H1 (cell line): ENCODE data around the gene P2RX1. TPM values are rescaled to one million over a fixed set of nuclear protein-coding genes. Genes with fewer than 3 reads are reported as not detected.

ENCODE experiments used
- CTCF ChIA-PET: fragments of 300-600 bp; sonication (Branson Sonifier 250); formaldehyde crosslinking; loops from one replicate; lab custom pipeline; 2021; ENCODE audit not compliant: partially characterized antibody; lab: Charles Lee
- POLR2A ChIA-PET: fragments of 300-600 bp; sonication (Branson Sonifier 250); formaldehyde crosslinking; loops from one replicate; lab custom pipeline; 2021; ENCODE audit warnings: inconsistent platforms; ENCODE audit not compliant: partially characterized antibody; lab: Charles Lee
- DNase-seq, 2 experiments: peaks; one replicate each; pipeline versions ENCODE4 v3.0.0 to v3.0.0-alpha.2; 2010 to 2022; ENCODE audit warnings: low spot score in 2 of 2, low read depth in 1 of 2, mixed read lengths in 1 of 2
- FAIRE-seq: peaks from 2 replicates; lab custom pipeline; 2011; peaks lifted over from hg19 to GRCh38; lab: Jason Lieb, UNC
- H2AFZ ChIP-seq: 2 replicates; pipeline ENCODE4 v1.8.1; 2012; ENCODE audit warnings: low read length, inconsistent platforms
- H2AK5ac ChIP-seq: 2 replicates; pipeline ENCODE4 v1.6.1; 2013; ENCODE audit warnings: low read depth, low read length
- H2BK120ac ChIP-seq: replicated peaks from 2 replicates; pipeline ENCODE3; 2013; ENCODE audit warnings: low read depth, low read length, inconsistent platforms
- H2BK12ac ChIP-seq: 2 replicates; pipeline ENCODE4 v1.6.1; 2013; ENCODE audit warnings: low read depth, low read length
- H2BK15ac ChIP-seq: 2 replicates; pipeline ENCODE4 v1.6.1; 2013; ENCODE audit warnings: low read length
- H2BK20ac ChIP-seq: 2 replicates; pipeline ENCODE4 v1.6.1; 2013; ENCODE audit warnings: low read length
- H2BK5ac ChIP-seq: 2 replicates; pipeline ENCODE4 v1.6.1; 2013; ENCODE audit warnings: low read depth, low read length
- H3K14ac ChIP-seq: 2 replicates; pipeline ENCODE4 v1.6.1; 2013; ENCODE audit warnings: inconsistent platforms; ENCODE audit not compliant: insufficient read length
- H3K18ac ChIP-seq: 2 replicates; pipeline ENCODE4 v1.6.1; 2013; ENCODE audit warnings: low read length; ENCODE audit errors: extremely low read depth
- H3K23ac ChIP-seq: 2 replicates; pipeline ENCODE4 v1.6.1; 2013; ENCODE audit warnings: inconsistent platforms; ENCODE audit not compliant: insufficient read length
- H3K23me2 ChIP-seq: 2 replicates; pipeline ENCODE4 v1.6.1; 2013; ENCODE audit warnings: low read depth, low read length
- H3K27ac ChIP-seq: 2 replicates; pipeline ENCODE4 v1.6.1; 2011; ENCODE audit warnings: low read depth, low read length, inconsistent platforms
- H3K27me3 ChIP-seq, 4 experiments: replicated peaks in 1 of 4; 1 replicate in 1 of 4; 2 replicates in 3 of 4; pipeline versions ENCODE4 v1.6.1 to v1.8.1; 2011 to 2013; ENCODE audit warnings: low read length in 3 of 4, mild to moderate bottlenecking in 3 of 4, inconsistent platforms in 2 of 4, mixed read lengths in 2 of 4, moderate library complexity in 1 of 4; ENCODE audit not compliant: control insufficient read depth in 3 of 4, insufficient read depth in 3 of 4; ENCODE audit errors: extremely low read depth in 1 of 4
- H3K36me3 ChIP-seq, 4 experiments: 2 replicates each; pipeline versions ENCODE4 v1.6.1 to v1.8.1; 2011 to 2013; ENCODE audit warnings: mild to moderate bottlenecking in 4 of 4, low read length in 3 of 4, moderate library complexity in 2 of 4, control low read depth in 1 of 4, inconsistent platforms in 1 of 4; ENCODE audit not compliant: insufficient read depth in 4 of 4, control insufficient read depth in 2 of 4
- H3K4ac ChIP-seq: replicated peaks from 2 replicates; pipeline ENCODE3; 2013; ENCODE audit warnings: low read length, low read depth, mixed read lengths, inconsistent platforms; ENCODE audit not compliant: insufficient read length
- H3K4me1 ChIP-seq, 4 experiments: replicated peaks in 1 of 4; 1 replicate in 1 of 4; 2 replicates in 3 of 4; pipeline versions ENCODE4 v1.6.1 to v1.8.1; 2011 to 2013; ENCODE audit warnings: low read length in 3 of 4, inconsistent platforms in 2 of 4, mixed read lengths in 1 of 4; ENCODE audit not compliant: insufficient read depth in 4 of 4, control insufficient read depth in 3 of 4
- H3K4me2 ChIP-seq, 2 experiments: 2 replicates each; pipeline versions ENCODE4 v1.6.1 to v1.8.1; 2011 to 2013; ENCODE audit warnings: low read depth in 2 of 2, low read length in 2 of 2, control low read depth in 1 of 2, inconsistent platforms in 1 of 2, mild to moderate bottlenecking in 1 of 2; ENCODE audit not compliant: insufficient read depth in 1 of 2
- H3K4me3 ChIP-seq, 4 experiments: fragments of 200-600, 300-600 bp in 1 of 4; sonication (generic), shearing (Covaris generic), sonication (Bioruptor Twin) in 1 of 4; 2 replicates each; pipeline versions ENCODE4 v1.5.1 to v1.8.1; 2011 to 2016; ENCODE audit warnings: low read length in 4 of 4, low read depth in 3 of 4, control low read depth in 2 of 4, inconsistent platforms in 2 of 4, mild to moderate bottlenecking in 2 of 4, mixed read lengths in 1 of 4, moderate library complexity in 1 of 4; ENCODE audit not compliant: insufficient read depth in 2 of 4; ENCODE audit errors: extremely low read depth in 1 of 4
- H3K56ac ChIP-seq: replicated peaks from 2 replicates; pipeline ENCODE3; 2013; ENCODE audit warnings: low read depth, mild to moderate bottlenecking, mixed read lengths, low read length, inconsistent platforms; ENCODE audit not compliant: insufficient read length
- H3K79me1 ChIP-seq: 2 replicates; pipeline ENCODE4 v1.6.1; 2013; ENCODE audit warnings: low read depth, low read length, control low read depth
- H3K79me2 ChIP-seq, 2 experiments: 2 replicates each; pipeline versions ENCODE4 v1.6.1 to v1.8.1; 2012 to 2013; ENCODE audit warnings: low read length in 2 of 2, mild to moderate bottlenecking in 2 of 2, inconsistent platforms in 1 of 2; ENCODE audit not compliant: insufficient read depth in 2 of 2, control insufficient read depth in 1 of 2
- H3K9ac ChIP-seq, 4 experiments: replicated peaks in 1 of 4; 1 replicate in 1 of 4; 2 replicates in 3 of 4; pipeline versions ENCODE4 v1.6.1 to v1.8.1; 2011 to 2013; ENCODE audit warnings: low read depth in 3 of 4, low read length in 3 of 4, control low read depth in 2 of 4, mild to moderate bottlenecking in 2 of 4, moderate library complexity in 2 of 4, inconsistent platforms in 1 of 4; ENCODE audit errors: extremely low read depth in 1 of 4
- H3K9me3 ChIP-seq, 2 experiments: 2 replicates each; pipeline versions ENCODE4 v1.6.1 to v1.8.1; 2012 to 2013; ENCODE audit warnings: mild to moderate bottlenecking in 2 of 2, moderate library complexity in 2 of 2, control low read depth in 1 of 2, inconsistent platforms in 1 of 2, low read depth in 1 of 2, low read length in 1 of 2, mixed read lengths in 1 of 2; ENCODE audit not compliant: insufficient read depth in 2 of 2
- H4K20me1 ChIP-seq, 2 experiments: replicated peaks in 1 of 2; 2 replicates each; pipeline versions ENCODE3 to v1.8.1; 2011 to 2013; ENCODE audit warnings: inconsistent platforms in 2 of 2, low read length in 2 of 2, mild to moderate bottlenecking in 1 of 2; ENCODE audit not compliant: insufficient read depth in 2 of 2, control insufficient read depth in 1 of 2
- H4K5ac ChIP-seq: 2 replicates; pipeline ENCODE4 v1.6.1; 2013; ENCODE audit warnings: low read length, low read depth, mixed read lengths, inconsistent platforms; ENCODE audit not compliant: insufficient read length
- H4K8ac ChIP-seq: 2 replicates; pipeline ENCODE4 v1.8.0; 2013; ENCODE audit warnings: mild to moderate bottlenecking, moderate library complexity, low read length, inconsistent platforms; ENCODE audit not compliant: insufficient read depth; ENCODE audit errors: extremely low read depth
- H4K91ac ChIP-seq: replicated peaks from 2 replicates; pipeline ENCODE3; 2013; ENCODE audit warnings: low read length, mixed read lengths, inconsistent platforms; ENCODE audit not compliant: insufficient read length
- PHF8 ChIP-seq: fragments of 200-600 bp; sonication (generic); conservative IDR thresholded peaks from 2 replicates; pipeline ENCODE4 v1.7.1; 2012; ENCODE audit warnings: low read depth, mild to moderate bottlenecking, inconsistent platforms, low read length, moderate library complexity
- WGBS, 2 experiments: shearing (Covaris generic) in 1 of 2; methylation state at CpG; one replicate each; pipeline versions ENCODE4 v1.1.6 to v1.1.7; 2013 to 2015; ENCODE audit warnings: low lambda C conversion rate in 2 of 2, mixed read lengths in 2 of 2, inconsistent platforms in 1 of 2, low coverage in 1 of 2, missing lambda C conversion rate in 1 of 2; ENCODE audit not compliant: insufficient replicate concordance in 2 of 2, insufficient coverage in 1 of 2, insufficient read length in 1 of 2; ENCODE audit errors: extremely low coverage in 1 of 2, missing lambda C conversion rate in 1 of 2; 5-methylcytosine and 5-hydroxymethylcytosine counted together
- polyA plus RNA-seq, 7 experiments: library from polyadenylated mRNA; depleted of rRNA in 3 of 7; stranded (reverse) in 5 of 7; unstranded in 2 of 7; fragments of >200 nt in 5 of 7; fragments of 200-250 nt in 2 of 7; gene quantifications; 1 replicate in 5 of 7; 2 replicates in 1 of 7; 4 replicates in 1 of 7; pipeline versions ENCODE4 v1.2.1 to v1.2.3, GENCODE V29; 2011 to 2013; ENCODE audit warnings: missing spikeins in 2 of 7, mixed read lengths in 2 of 7
- total RNA-seq: library from RNA; stranded (reverse); fragmentation: NEBNext Ultra II Directional; extraction: Animal tissue kit (Norgen Biotek cat#: 25700); gene quantifications from 2 replicates; pipeline ENCODE4 v1.2.1, GENCODE V29; 2021

P2RX1 gene
- total and polyA plus RNA-seq, 2 of the 8 experiments (the other 6 are each of a cell fraction or from before 2014, with no cell fraction given): 0.45 to 1.1 TPM

GRCh38 chr17:3925684-3926485 is 9.6 kb upstream of the P2RX1 start:
- Histone ChIP-seq H2BK12ac (no peak overlapping the region), H2AFZ (no peak overlapping the region), H3K4me2 (no peak overlapping the region), H3K18ac (no peak overlapping the region; the same call in 1 of the 2 replicates), H2BK5ac (no peak overlapping the region), H3K4me3 (no peak overlapping the region), H3K79me2 (no peaks in the 10 kb centered on the region), H3K27ac (no peak overlapping the region), H2BK15ac (no peak overlapping the region), H3K9me3 (no peaks in the 10 kb centered on the region), H2AK5ac (no peak overlapping the region), H2BK20ac (no peak overlapping the region), H4K5ac (no peak overlapping the region), H3K79me1 (no peaks in the 10 kb centered on the region), H3K36me3 (no peaks in the 10 kb centered on the region), H3K4me1 (peaks cover 0 to 3% (median 0%) of the 10 kb centered on the region in 4 experiments; a peak in 3 of 7 replicates), H3K23me2 (no peaks in the 10 kb centered on the region), H3K4ac (no peak overlapping the region), H3K9ac (no peak overlapping the region), H3K14ac (no peak overlapping the region), H3K56ac (no peak overlapping the region), H4K20me1 (no peaks in the 10 kb centered on the region), H3K23ac (no peak overlapping the region), H3K27me3 (no peaks in the 10 kb centered on the region), H4K8ac (no peak overlapping the region; the same call in none of the 2 replicates), H2BK120ac (no peak overlapping the region), H4K91ac (no peak overlapping the region)
- ChIA-PET POLR2A (interaction anchor here (1.1 kb wide), 1 partner anchor 76 kb away, joined by 3 read pairs; no protein-coding TSS in a partner anchor), CTCF (interaction anchor here (0.6 to 4.7 kb wide), 7 partner anchors 8 to 82 kb away, joined by 3 to 42 read pairs (median 4); no protein-coding TSS in a partner anchor)
- no peak for TF ChIP-seq PHF8
- 89% methylated on average over 17 of the region's 17 CpGs; no CpG with 5 or more reads in 1 of the 2 experiments for WGBS, 2 experiments
- DNase-seq (no peak), FAIRE-seq (no peak)
